Lower leg skin (tissue), 3 donors: ENCODE results near the gene RASA3.

Experiments used
- CTCF ChIP-seq, 3 donors: fragments of 450-650 bp; IDR thresholded peaks; one replicate each; pipeline ENCODE4 v1.5.1; 2016; ENCODE audit warnings: antibody characterized with exemption in 3 of 3, mild to moderate bottlenecking in 3 of 3, moderate library complexity in 2 of 3
- POLR2A ChIP-seq, 2 donors: fragments of 450-650 bp; IDR thresholded peaks; one replicate each; pipeline ENCODE4 v1.6.1; 2016 to 2017; ENCODE audit warnings: antibody characterized with exemption in 2 of 2, mild to moderate bottlenecking in 1 of 2, moderate library complexity in 1 of 2

GRCh38 chr13:114146629-114147028 is 14.2 kb upstream of the RASA3 start:
- TF ChIP-seq POLR2A (IDR thresholded peaks at IDR 0.05) (no peak), CTCF (IDR thresholded peaks at IDR 0.05) (no peak)
